NCI-H1694 treated with DMSO at 0.1 percent for 48 hours (cell line): ENCODE data around the gene PAK4.
"Not testable (repeated sequence)": the region's sequence is repeated elsewhere in the genome, so short reads cannot be mapped to it uniquely, and the experiment has no call there.

Source experiments
- DNase-seq: peaks from one replicate; lab custom pipeline; 2025; lab: John Stamatoyannopoulos, UW

Gene PAK4

DNA sequence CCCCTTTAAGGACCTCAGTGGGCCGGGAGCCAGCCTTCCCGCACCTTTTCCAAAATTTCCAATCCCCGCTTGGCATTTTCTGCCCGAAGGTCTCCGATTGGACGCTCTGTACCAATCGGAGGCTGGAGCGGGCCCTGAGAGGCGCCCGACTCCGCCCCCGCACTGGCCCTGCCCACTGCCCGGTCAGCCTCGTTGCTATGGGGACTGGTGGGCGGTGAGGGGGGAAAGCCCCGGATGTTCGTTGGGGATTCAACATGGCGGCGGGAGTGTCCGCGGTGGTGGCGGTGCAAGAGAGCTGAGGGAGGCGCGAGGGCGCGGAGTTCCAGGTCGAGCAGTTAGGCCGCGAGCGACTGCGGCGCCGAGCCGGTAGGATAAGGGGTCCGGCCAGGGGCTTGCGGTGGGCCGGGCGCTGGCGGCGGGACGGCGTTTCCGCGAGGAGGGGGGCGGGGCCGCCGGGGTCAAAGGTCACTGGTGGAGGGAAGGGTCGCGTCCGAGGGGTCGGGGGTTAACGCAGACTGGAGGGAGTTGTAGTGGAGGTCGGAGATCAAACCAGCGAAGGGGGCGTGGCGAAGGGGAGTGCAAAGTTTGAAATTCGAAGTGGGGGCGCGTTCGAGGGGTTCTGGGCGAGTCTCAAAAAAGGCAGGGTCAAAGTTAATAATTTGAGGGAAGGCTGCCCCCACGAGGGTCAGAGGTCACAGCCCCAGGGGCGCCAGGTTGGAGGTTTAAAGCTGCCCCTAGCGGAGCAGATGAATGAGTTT is at the start of gene PAK4:
Gene PAK4, plus strand, starts transcription at position 233 of the 758 bp plus-strand sequence. CDS start 43,768 bp downstream, outside the sequence.
- peak; percentile 96 for DNase-seq

DNA sequence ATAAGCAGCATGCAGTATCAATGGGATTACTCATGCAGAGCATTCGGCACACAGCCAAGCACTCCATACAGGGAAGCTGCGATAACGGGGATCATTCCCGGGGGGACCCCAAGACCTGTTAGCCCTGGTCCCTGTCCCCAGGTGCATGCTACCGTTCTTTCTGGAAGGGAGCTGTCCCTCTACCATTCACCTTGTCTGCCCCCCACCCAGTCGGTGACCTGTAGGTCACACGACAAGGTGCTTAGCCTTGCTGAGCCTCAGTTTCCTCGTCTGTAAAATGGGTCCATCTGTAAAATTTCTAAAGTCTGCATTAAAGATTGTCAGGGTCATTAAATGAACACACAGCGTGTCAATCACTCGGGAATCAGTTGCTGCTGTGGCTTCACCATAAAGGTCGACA is 48.3 kb upstream of the PAK4 start:
- DNase-seq, result no peak

DNA sequence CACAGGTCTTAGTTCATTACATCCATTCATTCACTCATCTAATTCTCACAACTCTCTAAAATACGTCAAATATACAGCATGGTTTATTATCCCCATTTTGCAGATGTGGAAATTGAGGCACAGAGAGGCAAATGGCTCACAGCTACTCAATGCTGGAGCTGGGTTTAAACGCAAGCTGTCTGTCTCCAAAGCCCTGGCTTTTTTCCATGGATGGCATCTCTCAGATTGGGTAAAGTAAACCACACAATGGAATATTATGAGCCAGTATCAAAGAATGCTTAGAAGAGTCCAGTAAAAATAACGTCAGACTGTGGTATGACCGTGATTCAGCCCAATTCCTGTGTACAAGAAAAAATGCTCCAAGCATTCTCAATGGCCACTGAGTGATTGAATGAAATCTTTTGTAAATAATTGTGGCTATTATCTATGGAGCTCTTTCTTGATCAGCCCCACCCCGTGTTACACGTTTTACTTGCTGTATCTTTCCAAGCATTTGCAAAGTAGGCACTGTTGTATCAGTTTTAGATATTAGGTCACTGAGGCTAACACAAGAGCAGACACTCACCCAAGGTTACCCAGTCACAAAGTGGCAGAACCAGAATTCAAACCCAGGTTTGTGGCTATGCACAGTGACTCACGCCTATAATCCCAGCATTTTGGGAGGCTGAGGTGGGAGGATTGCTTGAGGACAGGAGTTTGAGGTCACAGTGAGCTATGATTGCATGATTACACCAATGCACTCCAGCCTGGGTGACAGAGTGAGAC is 47.0 kb upstream of the PAK4 start:
- DNase-seq, result no peak

- no peak for DNase-seq
These were observed 45.2 kb upstream of the PAK4 start for GRCh38 chr19:39080431-39080830.

DNA sequence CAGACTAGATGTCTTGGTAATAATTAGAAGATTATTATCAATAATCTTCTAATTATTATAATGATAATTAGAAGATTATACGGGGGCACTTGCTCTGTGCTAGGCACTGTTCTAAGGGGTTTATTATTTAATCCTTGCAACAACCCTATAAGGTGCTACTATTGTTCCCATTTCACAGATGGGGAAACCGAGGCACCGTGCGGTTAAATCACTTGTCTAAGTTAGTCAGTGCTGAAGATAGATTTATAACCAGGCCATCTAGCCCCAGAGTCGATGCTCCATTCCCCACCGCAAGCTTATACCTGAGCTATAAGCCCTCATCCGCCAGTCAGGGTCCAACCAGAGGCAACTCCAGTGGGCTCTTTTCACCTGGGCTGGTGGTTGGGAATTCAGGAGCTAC is 43.4 kb upstream of the PAK4 start:
- no peak for DNase-seq

DNA sequence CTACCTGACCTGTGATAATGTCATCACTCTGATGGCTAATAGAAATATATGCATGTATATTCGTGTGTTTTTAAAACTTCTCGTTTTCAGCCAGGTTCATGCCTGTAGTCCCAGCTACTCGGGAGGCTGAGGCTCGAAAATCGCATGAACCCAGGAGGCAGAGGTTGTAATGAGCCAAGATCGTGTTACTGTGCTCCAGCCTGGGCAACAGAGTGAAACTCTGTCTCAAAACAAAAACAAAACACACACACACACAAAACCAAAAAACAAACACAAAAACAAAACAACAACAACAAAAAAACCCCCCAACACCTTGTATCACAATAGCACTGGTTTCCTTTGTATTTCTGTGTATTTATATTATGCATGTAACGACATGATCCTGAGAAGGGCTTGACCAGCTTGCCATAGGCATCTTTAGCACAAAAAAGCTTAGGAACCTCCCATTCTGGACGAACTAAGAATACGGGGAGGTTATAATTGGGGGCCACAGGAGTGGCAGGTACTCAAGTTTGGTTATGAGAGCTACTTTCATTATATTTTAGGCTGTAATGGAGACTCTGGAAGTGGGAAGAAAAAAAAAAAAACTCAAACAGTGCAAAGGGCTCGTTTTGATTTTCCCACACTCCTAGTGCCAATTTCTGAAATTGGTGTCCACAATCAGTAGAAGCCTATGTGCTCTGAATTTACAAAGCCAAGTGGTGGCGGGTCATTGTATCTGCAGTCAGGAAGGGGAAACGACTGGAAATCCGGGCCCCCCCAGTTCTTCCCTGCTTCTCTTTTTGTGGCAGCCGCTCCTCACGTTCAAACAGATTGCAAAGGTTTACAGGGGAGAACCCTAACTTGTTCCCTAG is 42.6 kb upstream of the PAK4 start:
- DNase-seq, result no peak

DNA sequence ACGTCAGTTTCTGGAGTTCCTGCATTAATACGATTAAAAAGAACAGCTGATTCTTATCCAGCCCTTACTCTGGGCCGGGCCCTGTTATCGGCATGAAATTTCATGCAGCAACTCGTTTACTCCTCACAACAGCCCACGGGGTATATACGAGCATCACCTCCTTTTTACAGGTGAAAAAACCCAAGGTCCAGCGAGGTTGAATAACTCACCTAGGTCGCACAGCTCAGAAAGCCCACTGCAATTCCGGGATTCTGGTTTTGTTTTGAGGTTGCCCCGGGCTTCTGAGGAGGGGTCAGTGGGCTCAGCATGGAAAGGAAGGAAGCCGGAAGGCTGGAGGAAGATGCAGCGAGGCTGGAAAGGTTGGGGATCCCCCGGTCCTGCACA is 42.0 kb upstream of the PAK4 start:
- DNase-seq, result no peak

DNA sequence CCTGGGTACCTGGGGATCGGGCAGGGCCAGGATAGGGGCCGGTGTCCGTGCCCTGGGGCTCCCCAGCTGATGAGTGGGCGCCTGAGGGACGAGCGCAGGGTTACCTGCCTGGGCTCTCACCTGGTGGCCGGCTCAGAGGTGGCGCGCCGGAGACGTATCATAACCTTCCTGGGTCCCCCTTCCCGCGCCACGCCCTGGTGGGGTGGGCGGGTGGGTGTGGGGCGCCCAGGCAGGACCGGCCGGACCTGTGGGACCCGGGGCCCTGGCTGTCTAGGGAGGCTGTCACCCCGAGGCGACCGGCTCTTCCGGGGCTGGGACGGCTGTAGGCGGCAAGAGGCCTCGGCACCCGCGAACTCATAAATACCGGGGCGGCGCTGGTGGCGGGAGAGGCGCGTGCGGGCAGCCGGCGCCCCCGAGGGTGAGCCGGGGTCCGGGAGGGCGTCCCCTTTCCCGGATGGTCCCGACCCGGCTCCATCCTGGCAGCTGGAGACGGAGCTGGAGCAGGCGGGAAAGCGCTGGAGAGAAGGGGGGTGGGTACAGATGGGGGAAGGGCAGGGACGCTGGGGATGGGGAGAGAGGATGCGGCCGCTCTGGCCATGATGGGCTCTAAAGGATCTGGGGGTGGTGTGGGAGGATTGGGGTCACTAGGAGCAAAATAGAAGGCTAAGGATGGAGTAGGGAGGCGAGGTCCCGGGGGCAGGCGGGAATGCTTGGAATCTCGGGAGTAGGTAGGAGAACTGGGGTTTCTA is 41.4 kb upstream of the PAK4 start, which contains the start of gene ACP7:
Gene ACP7, plus strand, starts transcription at position 386 of the 749 bp plus-strand sequence. CDS start 902 bp downstream, outside the sequence.
- DNase-seq, result no peak

DNA sequence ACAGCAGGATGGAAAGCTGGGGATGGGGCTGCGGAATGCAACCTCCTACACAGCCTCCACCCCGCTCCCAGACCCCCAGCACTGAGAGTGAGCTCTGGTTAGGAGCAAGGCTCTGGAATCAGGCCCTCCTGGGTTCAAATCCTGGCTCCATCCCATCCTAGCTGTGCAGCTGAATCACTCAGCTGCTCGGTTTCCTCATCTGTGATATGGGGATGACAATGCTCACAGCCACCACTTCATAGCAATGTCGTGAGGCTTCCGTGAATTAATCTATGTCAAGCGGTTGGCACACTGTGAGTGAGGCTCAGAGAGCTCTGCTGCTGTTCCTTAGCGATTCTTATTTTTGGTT is 40.9 kb upstream of the PAK4 start:
- DNase-seq, result no peak

- DNase-seq, result no peak
These were observed 40.2 kb upstream of the PAK4 start for GRCh38 chr19:39085392-39085791.

DNA sequence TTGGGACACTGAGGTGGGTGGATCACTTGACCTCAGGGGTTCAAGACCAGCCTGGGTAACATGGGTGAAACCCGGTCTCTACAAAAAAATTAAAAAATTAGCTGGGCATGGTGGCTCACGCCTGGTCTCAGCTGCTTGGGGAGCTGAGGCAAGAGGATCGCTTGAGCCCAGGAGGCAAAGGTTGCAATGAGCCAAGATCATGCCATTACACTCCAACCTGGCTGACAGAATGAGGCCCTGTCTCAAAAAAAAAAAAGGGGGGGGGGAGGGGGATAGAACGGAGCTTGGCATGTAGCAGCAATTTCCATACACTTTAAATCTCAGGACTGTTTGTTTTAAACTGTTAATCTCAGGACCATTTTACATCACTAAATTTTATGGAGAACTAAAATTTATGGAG is 39.2 kb upstream of the PAK4 start:
- no peak for DNase-seq

GRCh38 chr19:39087907-39088686 is 37.5 kb upstream of the PAK4 start:
- no peak for DNase-seq

DNA sequence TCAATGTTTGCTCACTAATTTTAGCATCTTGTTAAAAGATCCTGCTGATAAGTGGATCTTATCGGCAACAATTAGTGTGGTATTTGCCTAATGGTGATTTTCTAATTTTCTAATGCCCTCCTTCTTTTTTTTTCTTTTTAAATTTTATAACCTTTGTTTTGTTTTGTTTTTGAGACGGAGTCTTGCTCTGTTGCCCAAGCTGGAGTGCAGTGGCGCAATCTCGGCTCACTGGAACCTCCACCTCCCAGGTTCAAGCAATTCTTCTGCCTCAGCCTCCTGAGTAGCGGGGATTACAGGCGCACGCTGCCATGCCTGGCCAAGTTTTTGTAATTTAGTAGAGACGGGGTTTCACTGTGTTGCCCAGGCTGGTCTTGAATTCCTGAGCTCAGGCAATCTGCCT is 35.6 kb upstream of the PAK4 start:
- not testable (repeated sequence) for DNase-seq

GRCh38 chr19:39090881-39091280 is 34.7 kb upstream of the PAK4 start:
- no peak for DNase-seq

- not testable (repeated sequence) for DNase-seq
These were observed 29.6 kb upstream of the PAK4 start for GRCh38 chr19:39095799-39096540.

- DNase-seq, result no peak
These were observed 28.3 kb upstream of the PAK4 start for GRCh38 chr19:39097299-39097698.

- no peak for DNase-seq
These were observed 27.9 kb upstream of the PAK4 start for GRCh38 chr19:39097721-39098120.

- DNase-seq, result no peak
These were observed 27.0 kb upstream of the PAK4 start for GRCh38 chr19:39098365-39099269.

- no peak for DNase-seq
These were observed 26.2 kb upstream of the PAK4 start for GRCh38 chr19:39099341-39099740.
